GM12801 (cell line): ENCODE measurements around the gene MAGI3.

Experiments used
- CTCF ChIP-seq: IDR thresholded peaks from one replicate; pipeline ENCODE4 v1.5.1; 2011; ENCODE audit warnings: control low read depth; ENCODE audit not compliant: insufficient read length; ENCODE audit errors: extremely low read depth

MAGI3 gene

GRCh38 chr1:113608399-113608798 is 218.1 kb downstream of the MAGI3 start:
- no peak for TF ChIP-seq CTCF

- TF ChIP-seq CTCF, result no peak
These were observed 220.1 kb downstream of the MAGI3 start for GRCh38 chr1:113610372-113610771.

- no peak for TF ChIP-seq CTCF
These were observed 225.1 kb downstream of the MAGI3 start for GRCh38 chr1:113615425-113615824.

- no peak for TF ChIP-seq CTCF
These were observed 225.8 kb downstream of the MAGI3 start for GRCh38 chr1:113616156-113616555.

GRCh38 chr1:113617438-113618141 is 227.3 kb downstream of the MAGI3 start:
- TF ChIP-seq CTCF, result no peak

GRCh38 chr1:113628997-113629396 is 238.7 kb downstream of the MAGI3 start:
- TF ChIP-seq CTCF, result no peak

GRCh38 chr1:113630340-113631327 is 240.3 kb downstream of the MAGI3 start:
- TF ChIP-seq CTCF, result no peak
